CD14-positive monocyte (primary cell): ENCODE data around the gene OR52A5. TPM values are rescaled to one million over a fixed set of nuclear protein-coding genes. Genes with fewer than 3 reads are reported as not detected.

Source experiments
- DNase-seq, 3 donors: peaks; one replicate each; pipeline ENCODE4 v3.0.0-alpha.2; 2011 to 2022
- H2AFZ ChIP-seq: 2 replicates; pipeline ENCODE4 v1.6.0; 2012; ENCODE audit warnings: mild to moderate bottlenecking, low read depth, low read length, inconsistent platforms; ENCODE audit not compliant: insufficient read depth, poor library complexity, severe bottlenecking
- H3K27ac ChIP-seq, 2 donors: 1 replicate in 1 of 2; 2 replicates in 1 of 2; pipeline ENCODE4 v1.5.1; 2012 to 2013; ENCODE audit warnings: low read length in 2 of 2, control low read depth in 1 of 2, inconsistent platforms in 1 of 2, low read depth in 1 of 2, mild to moderate bottlenecking in 1 of 2
- H3K27me3 ChIP-seq, 2 donors: one replicate each; pipeline versions ENCODE4 v1.6.0 to v1.6.1; 2011 to 2013; ENCODE audit warnings: low read length in 2 of 2; ENCODE audit not compliant: control insufficient read depth in 2 of 2, insufficient read depth in 2 of 2
- H3K36me3 ChIP-seq, 2 donors: replicated peaks in 1 of 2; 1 replicate in 1 of 2; 2 replicates in 1 of 2; pipeline versions ENCODE4 v1.5.1 to v1.6.1; 2012 to 2013; ENCODE audit warnings: low read length in 2 of 2, control low read depth in 1 of 2, inconsistent platforms in 1 of 2, mild to moderate bottlenecking in 1 of 2; ENCODE audit not compliant: insufficient read depth in 2 of 2, control insufficient read depth in 1 of 2
- H3K4me1 ChIP-seq, 2 donors: 1 replicate in 1 of 2; 2 replicates in 1 of 2; pipeline versions ENCODE4 v1.5.1 to v1.6.1; 2012 to 2013; ENCODE audit warnings: low read length in 2 of 2, control low read depth in 1 of 2, inconsistent platforms in 1 of 2, mild to moderate bottlenecking in 1 of 2, moderate library complexity in 1 of 2; ENCODE audit not compliant: insufficient read depth in 2 of 2, control insufficient read depth in 1 of 2
- H3K4me2 ChIP-seq: replicated peaks from 2 replicates; pipeline ENCODE3; 2012; ENCODE audit warnings: low read length, moderate library complexity, mild to moderate bottlenecking; ENCODE audit not compliant: poor library complexity, severe bottlenecking; ENCODE audit errors: extremely low read depth
- H3K4me3 ChIP-seq, 3 experiments: fragments of 200-600 bp in 1 of 3; sonication (generic) in 1 of 3; replicated peaks in 1 of 3; 1 replicate in 2 of 3; 2 replicates in 1 of 3; pipeline ENCODE4 v1.5.1; 2011 to 2013; ENCODE audit warnings: low read length in 3 of 3, mild to moderate bottlenecking in 3 of 3, control low read depth in 2 of 3, low read depth in 2 of 3, inconsistent platforms in 1 of 3, moderate library complexity in 1 of 3
- H3K79me2 ChIP-seq: 2 replicates; pipeline ENCODE4 v1.6.0; 2012; ENCODE audit warnings: mild to moderate bottlenecking, control low read depth, inconsistent platforms, low read length, moderate library complexity; ENCODE audit not compliant: insufficient read depth
- H3K9ac ChIP-seq: 2 replicates; pipeline ENCODE4 v1.6.0; 2017; ENCODE audit warnings: low read length, mild to moderate bottlenecking; ENCODE audit not compliant: insufficient read depth, poor library complexity, severe bottlenecking
- H3K9me3 ChIP-seq, 2 donors: replicated peaks in 1 of 2; 1 replicate in 1 of 2; 2 replicates in 1 of 2; pipeline versions ENCODE4 v1.5.1 to v1.6.1; 2012 to 2013; ENCODE audit warnings: low read length in 2 of 2, control low read depth in 1 of 2; ENCODE audit not compliant: control insufficient read depth in 1 of 2, insufficient read depth in 1 of 2
- H4K20me1 ChIP-seq: 2 replicates; pipeline ENCODE4 v1.6.0; 2012; ENCODE audit warnings: mild to moderate bottlenecking, low read length, control low read depth, moderate library complexity; ENCODE audit not compliant: insufficient read depth
- H3K27ac Mint-ChIP-seq, 7 donors: one replicate each; pipeline ENCODE4 v1.8.0; 2020; ENCODE audit warnings: mild to moderate bottlenecking in 7 of 7, mixed read lengths in 7 of 7, moderate library complexity in 6 of 7, inconsistent platforms in 2 of 7
- H3K27me3 Mint-ChIP-seq, 3 donors: one replicate each; pipeline ENCODE4 v1.8.0; 2021 to 2022; ENCODE audit warnings: low read depth in 3 of 3, mild to moderate bottlenecking in 3 of 3, mixed read lengths in 3 of 3, moderate library complexity in 3 of 3, inconsistent platforms in 1 of 3
- H3K36me3 Mint-ChIP-seq, 2 donors: one replicate each; pipeline ENCODE4 v1.8.0; 2020; ENCODE audit warnings: mixed read lengths in 2 of 2, inconsistent platforms in 1 of 2, mild to moderate bottlenecking in 1 of 2
- H3K4me1 Mint-ChIP-seq: one replicate; pipeline ENCODE4 v1.8.0; 2020; ENCODE audit warnings: mild to moderate bottlenecking, mixed read lengths
- H3K4me3 Mint-ChIP-seq, 2 donors: one replicate each; pipeline ENCODE4 v1.8.0; 2020; ENCODE audit warnings: mild to moderate bottlenecking in 2 of 2, mixed read lengths in 2 of 2, moderate library complexity in 1 of 2
- H3K9me3 Mint-ChIP-seq, 7 donors: one replicate each; pipeline ENCODE4 v1.8.0; 2020 to 2022; ENCODE audit warnings: mixed read lengths in 7 of 7, mild to moderate bottlenecking in 6 of 7, moderate library complexity in 6 of 7, inconsistent platforms in 2 of 7
- WGBS: methylation state at CpG from one replicate; pipeline ENCODE4 v1.1.5; 2013; ENCODE audit warnings: missing lambda C conversion rate; ENCODE audit not compliant: insufficient coverage; 5-methylcytosine and 5-hydroxymethylcytosine counted together
- intact Hi-C, 2 donors: fragments of 100-400 bp; cut with micrococcal nuclease; formaldehyde crosslinking; loops; one replicate each; pipeline versions ENCODE4 v1.15.0 to v1.15.1; 2023
- polyA minus RNA-seq: library from RNA; depleted of rRNA, polyadenylated mRNA; stranded (reverse); fragments of >200 nt; gene quantifications from 2 replicates; pipeline ENCODE4 v1.2.3, GENCODE V29; 2012
- polyA plus RNA-seq, 3 donors: library from polyadenylated mRNA; depleted of rRNA in 1 of 3; unstranded in 2 of 3; stranded (reverse) in 1 of 3; fragments of 300-500 nt in 2 of 3; fragments of >200 nt in 1 of 3; fragmentation: Illumina TruSeq in 2 of 3; gene quantifications; 1 replicate in 2 of 3; 2 replicates in 1 of 3; pipeline ENCODE4 v1.2.3, GENCODE V29; 2012 to 2021
- total RNA-seq, 12 experiments: library from RNA in 1 of 12; stranded (reverse) in 1 of 12; fragments of 120-200 nt in 1 of 12; gene quantifications; one replicate each; pipeline ENCODE4 v1.2.4 and lab custom pipeline; 2013 to 2026; ENCODE audit warnings: mixed read lengths in 6 of 12, inconsistent platforms in 1 of 12
- TF ChIP-seq, protein P1 (sequence below): fragments of 200-600 bp; IDR thresholded peaks from one replicate; pipeline ENCODE4 v1.8.0; 2022; ENCODE audit warnings: antibody characterized with exemption, mild to moderate bottlenecking

The OR52A5 gene
- not detected for total RNA-seq (2013)
- polyA plus RNA-seq (not detected), polyA minus RNA-seq (not detected in 2 replicates), total RNA-seq (lab: John Stamatoyannopoulos, UW) (0 to 1.3 (median 0) reads per million in 11 experiments)

DNA sequence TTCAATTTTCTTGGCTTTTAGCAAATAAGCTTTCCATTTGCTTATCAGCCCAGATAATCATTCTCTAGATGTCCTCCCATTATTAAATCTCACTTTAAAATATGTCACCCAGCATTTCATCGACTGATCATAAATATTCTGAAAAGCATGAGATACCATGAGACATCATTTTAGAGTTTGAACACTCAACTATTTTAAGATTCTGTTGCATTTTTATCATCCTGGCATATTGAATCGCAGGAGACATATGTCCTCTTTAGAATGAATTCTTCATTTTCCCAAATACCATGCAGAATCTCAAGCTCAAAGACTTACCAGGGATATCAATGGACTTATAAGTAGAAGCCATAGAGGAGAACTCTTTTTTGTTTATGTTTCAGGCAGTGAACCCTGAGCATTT lies at the start of gene OR52A5:
Gene OR52A5, minus strand, starts transcription at position 361 of the 400 bp plus-strand sequence. CDS start 5,714 bp downstream, outside the sequence.
- no peaks in the 10 kb centered on the region for H3K79me2 ChIP-seq
- no peak for DNase-seq
- H3K27me3 ChIP-seq: no peaks in the 10 kb centered on the region
- H3K27me3 Mint-ChIP-seq: peaks cover 3 to 5% (median 4%) of the 10 kb centered on the region in 3 donors
- no peaks in the 10 kb centered on the region for H3K36me3 Mint-ChIP-seq
- H3K4me1 ChIP-seq: no peaks in the 10 kb centered on the region
- WGBS: no CpG with 5 or more reads among the region's 2 CpGs
- H3K27ac ChIP-seq: no peak within 1 kb of the TSS
- H3K4me2 ChIP-seq: no peak within 1 kb of the TSS
- no peak within 1 kb of the TSS for H2AFZ ChIP-seq
- intact Hi-C loops: no loop called here
- no peak within 1 kb of the TSS for H3K9ac ChIP-seq
- H3K4me3 Mint-ChIP-seq: no peak within 1 kb of the TSS
- no peak within 1 kb of the TSS for H3K27ac Mint-ChIP-seq
- no peaks in the 10 kb centered on the region for H3K4me1 Mint-ChIP-seq
- no peaks in the 10 kb centered on the region for H3K9me3 Mint-ChIP-seq
- TF ChIP-seq, protein P1, sequence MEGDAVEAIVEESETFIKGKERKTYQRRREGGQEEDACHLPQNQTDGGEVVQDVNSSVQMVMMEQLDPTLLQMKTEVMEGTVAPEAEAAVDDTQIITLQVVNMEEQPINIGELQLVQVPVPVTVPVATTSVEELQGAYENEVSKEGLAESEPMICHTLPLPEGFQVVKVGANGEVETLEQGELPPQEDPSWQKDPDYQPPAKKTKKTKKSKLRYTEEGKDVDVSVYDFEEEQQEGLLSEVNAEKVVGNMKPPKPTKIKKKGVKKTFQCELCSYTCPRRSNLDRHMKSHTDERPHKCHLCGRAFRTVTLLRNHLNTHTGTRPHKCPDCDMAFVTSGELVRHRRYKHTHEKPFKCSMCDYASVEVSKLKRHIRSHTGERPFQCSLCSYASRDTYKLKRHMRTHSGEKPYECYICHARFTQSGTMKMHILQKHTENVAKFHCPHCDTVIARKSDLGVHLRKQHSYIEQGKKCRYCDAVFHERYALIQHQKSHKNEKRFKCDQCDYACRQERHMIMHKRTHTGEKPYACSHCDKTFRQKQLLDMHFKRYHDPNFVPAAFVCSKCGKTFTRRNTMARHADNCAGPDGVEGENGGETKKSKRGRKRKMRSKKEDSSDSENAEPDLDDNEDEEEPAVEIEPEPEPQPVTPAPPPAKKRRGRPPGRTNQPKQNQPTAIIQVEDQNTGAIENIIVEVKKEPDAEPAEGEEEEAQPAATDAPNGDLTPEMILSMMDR: no peak
- H3K9me3 ChIP-seq: no peaks in the 10 kb centered on the region
- no peaks in the 10 kb centered on the region for H3K36me3 ChIP-seq
- H4K20me1 ChIP-seq: no peaks in the 10 kb centered on the region
- no peak within 1 kb of the TSS for H3K4me3 ChIP-seq

DNA sequence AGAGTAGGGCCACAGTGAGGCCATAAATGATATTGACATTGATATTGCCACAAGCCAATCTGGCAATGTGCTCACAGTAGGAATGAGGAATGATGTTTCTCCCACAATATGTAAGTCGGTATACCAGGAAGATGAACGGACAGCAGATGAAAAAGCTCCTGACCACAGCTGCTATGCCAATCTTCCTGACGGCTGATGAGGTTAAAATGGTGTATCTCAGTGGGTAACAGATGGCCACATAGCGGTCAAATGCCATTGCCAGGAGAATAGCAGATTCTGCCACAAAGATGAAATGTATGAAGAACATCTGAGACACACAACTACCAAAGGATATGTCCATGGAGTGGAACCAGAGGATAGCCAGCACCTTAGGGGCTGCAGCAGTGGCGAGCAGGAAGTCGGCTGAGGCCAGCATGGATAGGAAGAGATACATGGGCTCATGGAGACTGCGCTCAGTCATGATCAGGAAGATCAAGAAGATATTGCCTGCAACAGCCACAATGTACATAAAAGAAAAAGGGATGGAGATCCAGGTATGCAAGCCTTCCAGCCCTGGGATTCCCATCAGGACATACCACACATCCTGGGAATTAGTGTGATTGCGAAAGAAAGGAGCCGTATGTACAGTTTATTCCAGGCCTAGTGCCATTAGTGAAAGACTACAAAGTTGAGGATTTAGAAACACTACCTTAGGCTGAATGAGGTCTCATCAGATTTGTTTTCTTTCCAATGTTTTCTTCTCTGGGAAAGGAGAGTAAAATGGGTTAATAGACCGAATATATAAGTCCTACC lies 40.1 kb upstream of the OR52A5 start:
- Mint-ChIP-seq H3K9me3 (peaks cover 0 to 3% (median 0%) of the 10 kb centered on the region in 7 donors), H3K27me3 (peaks cover 0 to 2% (median 1%) of the 10 kb centered on the region in 3 donors), H3K27ac (no peak overlapping the region), H3K4me1 (no peaks in the 10 kb centered on the region), H3K36me3 (no peaks in the 10 kb centered on the region), H3K4me3 (no peak overlapping the region)
- intact Hi-C loops: no loop called here
- Histone ChIP-seq H3K27ac (no peak overlapping the region), H3K4me2 (no peak overlapping the region), H3K4me1 (no peaks in the 10 kb centered on the region), H4K20me1 (no peaks in the 10 kb centered on the region), H3K9ac (no peak overlapping the region), H3K36me3 (no peaks in the 10 kb centered on the region), H2AFZ (no peak overlapping the region), H3K79me2 (no peaks in the 10 kb centered on the region), H3K27me3 (no peaks in the 10 kb centered on the region), H3K4me3 (no peak overlapping the region), H3K9me3 (no peaks in the 10 kb centered on the region)
- 56% methylated on average over 2 of the region's 10 CpGs for WGBS
- TF ChIP-seq, protein P1: no peak
- DNase-seq: no peak
